HL-60 (cell line): Measurements from ENCODE around the gene NR2C1.

ENCODE experiments used
- DNase-seq, 2 experiments: peaks; one replicate each; pipeline ENCODE4 v3.0.0-alpha.2; 2010 to 2020; ENCODE audit warnings: low read depth in 1 of 2, low spot score in 1 of 2
- H3K27ac ChIP-seq: fragments of 250-450 bp; sonication (Bioruptor Pico); replicated peaks from 2 replicates; pipeline ENCODE4 v1.5.1; 2020; ENCODE audit warnings: mild to moderate bottlenecking, moderate library complexity
- H3K27me3 ChIP-seq: fragments of 250-450 bp; sonication (Bioruptor Pico); 2 replicates; pipeline ENCODE4 v1.5.1; 2021; ENCODE audit warnings: mild to moderate bottlenecking, moderate library complexity; ENCODE audit not compliant: insufficient read depth, poor library complexity, severe bottlenecking
- H3K4me3 ChIP-seq: replicated peaks from 2 replicates; pipeline ENCODE4 v1.5.1; 2011; ENCODE audit warnings: mild to moderate bottlenecking, control low read depth, low read length; ENCODE audit not compliant: insufficient read depth
- CTCF ChIP-seq: IDR thresholded peaks from one replicate; pipeline ENCODE4 v1.5.1; 2011; ENCODE audit warnings: low read length, control low read depth, inconsistent platforms; ENCODE audit not compliant: insufficient read depth
- GABPA ChIP-seq: IDR thresholded peaks from 2 replicates; pipeline ENCODE4 v1.6.1; 2012; ENCODE audit warnings: low read depth
- POLR2AphosphoS5 ChIP-seq: IDR thresholded peaks from 2 replicates; pipeline ENCODE4 v1.6.1; 2012; ENCODE audit warnings: low read depth
- REST ChIP-seq: IDR thresholded peaks from 2 replicates; pipeline ENCODE4 v1.6.1; 2012; ENCODE audit warnings: low read depth; ENCODE audit not compliant: insufficient replicate concordance
- SPI1 ChIP-seq: IDR thresholded peaks from 2 replicates; pipeline ENCODE4 v1.6.1; 2012; ENCODE audit warnings: low read depth, mild to moderate bottlenecking, borderline replicate concordance

Gene NR2C1

DNA sequence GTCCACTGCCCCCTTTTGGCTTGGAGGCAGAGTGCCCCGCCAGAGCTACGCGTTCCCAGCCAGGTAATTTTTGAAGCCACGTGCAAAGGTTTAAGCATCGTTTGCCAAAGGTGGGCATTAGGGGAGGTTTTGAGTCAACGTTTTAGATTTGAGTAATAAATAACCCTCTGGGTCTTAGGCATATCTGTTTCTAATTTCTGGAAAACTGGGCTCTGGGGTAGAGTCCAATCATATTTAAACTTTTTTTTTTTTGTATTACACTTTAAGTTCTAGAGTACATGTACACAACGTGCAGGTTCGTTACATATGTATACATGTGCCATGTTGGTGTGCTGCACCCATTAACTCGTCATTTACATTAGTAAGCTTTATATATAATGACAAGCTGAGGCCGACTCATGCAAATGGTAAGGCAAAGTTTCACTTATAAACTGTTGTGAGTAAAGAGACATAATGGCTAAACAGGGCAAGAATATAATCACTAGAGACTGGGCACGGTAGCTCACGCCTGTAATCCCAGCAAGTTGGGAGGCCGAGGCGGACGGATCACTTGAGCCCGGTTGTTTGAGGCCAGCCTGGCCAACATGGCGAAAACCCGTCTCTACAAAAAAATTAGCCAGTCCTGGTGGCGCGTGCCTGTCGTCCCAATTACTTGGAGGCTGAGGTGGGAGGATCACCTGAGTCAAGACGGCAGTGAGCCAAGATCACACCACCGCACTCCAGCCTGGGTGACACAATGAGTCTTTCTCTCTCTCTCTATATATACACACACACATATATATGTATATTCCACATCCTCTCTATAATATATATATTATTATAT lies 491 bp upstream of the NR2C1 start:
- Histone ChIP-seq H3K27ac (no peak overlapping the region; the same call in 1 of the 2 replicates), H3K4me3 (peak overlapping the region; percentile 89)
- no peak for DNase-seq

DNA sequence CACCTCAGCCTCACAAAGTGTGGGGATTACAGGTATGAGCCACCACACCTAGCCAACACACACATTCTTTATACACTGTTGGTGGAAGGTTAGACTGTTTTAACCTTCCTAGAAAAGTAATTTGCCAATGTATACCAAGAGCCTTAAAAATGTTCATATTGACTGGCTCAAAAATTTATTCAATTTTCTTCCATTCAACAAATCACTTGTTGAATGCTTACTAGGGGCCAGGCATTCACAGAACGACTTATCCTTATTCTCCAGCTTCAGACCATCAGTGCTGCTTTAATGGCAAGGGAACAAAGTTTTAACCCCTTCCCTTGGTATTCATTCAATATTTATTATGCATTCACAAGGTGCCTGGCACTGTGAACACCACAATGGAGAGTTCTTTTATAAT lies 3.0 kb downstream of the NR2C1 start:
- no peaks in the 10 kb centered on the region for H3K27me3 ChIP-seq
- no peak overlapping the region for H3K27ac ChIP-seq
- no peak for DNase-seq
- no peak overlapping the region for H3K4me3 ChIP-seq
- TF ChIP-seq POLR2AphosphoS5 (no peak), REST (no peak), GABPA (no peak), CTCF (no peak), SPI1 (no peak)

More for the DNA sequence above, 491 bp upstream of the NR2C1 start:
- TF ChIP-seq CTCF (peak; percentile 76), REST (no peak)
- no peaks in the 10 kb centered on the region for H3K27me3 ChIP-seq

GRCh38 chr12:95066091-95066855 lies 7.1 kb downstream of the NR2C1 start:
- TF ChIP-seq POLR2AphosphoS5 (no peak), REST (no peak), GABPA (no peak), CTCF (no peak), SPI1 (no peak)
- H3K4me3 ChIP-seq = no peak overlapping the region
- DNase-seq = no peak

More at GRCh38 chr12:95066091-95066855, 7.1 kb downstream of the NR2C1 start:
- no peak overlapping the region for H3K27ac ChIP-seq
- H3K27me3 ChIP-seq = no peaks in the 10 kb centered on the region
